Measurements from ENCODE around the gene CYB561D1. TPM values are rescaled to one million over a fixed set of nuclear protein-coding genes. Genes with fewer than 3 reads are reported as not detected.
A peak's percentile ranks its signal among the peaks of the same experiment; 100 is the strongest.

CYB561D1 gene
- total RNA-seq, 1 donor from 2014 or later: 10.2 TPM

- peak overlapping the region; percentile 93 for H3K27ac Mint-ChIP-seq (ENCODE audit: unreplicated experiment)
- DNase-seq (ENCODE audit: extremely low spot score, unreplicated experiment): peak; percentile 94
- peak overlapping the region; percentile 49 for H3K4me3 Mint-ChIP-seq (ENCODE audit: unreplicated experiment)
- H3K36me3 Mint-ChIP-seq (ENCODE audit: unreplicated experiment): no peaks in the 10 kb centered on the region
- H3K9me3 Mint-ChIP-seq (ENCODE audit: unreplicated experiment): no peaks in the 10 kb centered on the region
- peaks cover 42% of the 10 kb centered on the region for H3K4me1 Mint-ChIP-seq (ENCODE audit: unreplicated experiment)
- TF ChIP-seq CTCF (IDR thresholded peaks at IDR 0.05): peak; percentile 90
- H3K27me3 Mint-ChIP-seq (ENCODE audit: unreplicated experiment): peaks cover 7% of the 10 kb centered on the region
Observed at GRCh38 chr1:109546311-109547109, 52.6 kb downstream of the CYB561D1 start.

GRCh38 chr1:109547463-109548320 is 53.8 kb downstream of the CYB561D1 start:
- no peaks in the 10 kb centered on the region for H3K9me3 Mint-ChIP-seq (ENCODE audit: unreplicated experiment)
- DNase-seq (ENCODE audit: extremely low spot score, unreplicated experiment): no peak
- H3K27me3 Mint-ChIP-seq (ENCODE audit: unreplicated experiment): no peaks in the 10 kb centered on the region
- peaks cover 47% of the 10 kb centered on the region for H3K4me1 Mint-ChIP-seq (ENCODE audit: unreplicated experiment)
- H3K27ac Mint-ChIP-seq (ENCODE audit: unreplicated experiment): peak overlapping the region; percentile 99
- H3K36me3 Mint-ChIP-seq (ENCODE audit: unreplicated experiment): no peaks in the 10 kb centered on the region
- no peak for TF ChIP-seq CTCF (IDR thresholded peaks at IDR 0.05)
- peak overlapping the region; percentile 99 for H3K4me3 Mint-ChIP-seq (ENCODE audit: unreplicated experiment)

- Mint-ChIP-seq H3K27me3 (ENCODE audit: unreplicated experiment) (no peaks in the 10 kb centered on the region), H3K36me3 (ENCODE audit: unreplicated experiment) (no peaks in the 10 kb centered on the region)
Observed at GRCh38 chr1:109548321-109549267, 54.7 kb downstream of the CYB561D1 start, which contains the start of gene GNAI3. TSS of gene GNAI3 (plus strand) at chr1:109548615. CDS start at chr1:109548721, 106 bp downstream.

More at GRCh38 chr1:109548321-109549267, 54.7 kb downstream of the CYB561D1 start, which contains the start of gene GNAI3:
- peak within 1 kb of the TSS; percentile 99 for H3K27ac Mint-ChIP-seq (ENCODE audit: unreplicated experiment)
- peak within 1 kb of the TSS; percentile 99 for H3K4me3 Mint-ChIP-seq (ENCODE audit: unreplicated experiment)
- no peak for TF ChIP-seq CTCF (IDR thresholded peaks at IDR 0.05)
- no peaks in the 10 kb centered on the region for H3K9me3 Mint-ChIP-seq (ENCODE audit: unreplicated experiment)
- peaks cover 48% of the 10 kb centered on the region for H3K4me1 Mint-ChIP-seq (ENCODE audit: unreplicated experiment)
- peak; percentile 96 for DNase-seq (ENCODE audit: extremely low spot score, unreplicated experiment)

Other genes with a start within 250 kb of the CYB561D1 start
- gene CELSR2, start 244.6 kb upstream of the CYB561D1 start, total RNA-seq: 10.3 and 10.5 TPM in 2 replicates
- 7.7 and 9.3 TPM in 2 replicates for gene PSRC1, start 210.9 kb upstream of the CYB561D1 start, total RNA-seq
- not detected in 2 replicates for gene MYBPHL, start 187.1 kb upstream of the CYB561D1 start, total RNA-seq
- gene SORT1, start 96.2 kb upstream of the CYB561D1 start, total RNA-seq: 71.4 and 78.5 TPM in 2 replicates
- gene PSMA5, start 67.6 kb upstream of the CYB561D1 start, total RNA-seq: 101 and 108 TPM in 2 replicates
- 0.59 and 1.1 TPM in 2 replicates for gene SYPL2, start 27.5 kb upstream of the CYB561D1 start, total RNA-seq
- gene ATXN7L2, start 10.2 kb upstream of the CYB561D1 start, total RNA-seq: 6.4 and 6.8 TPM in 2 replicates
- gene AMIGO1, start 15.6 kb downstream of the CYB561D1 start, total RNA-seq: 5.2 and 5.4 TPM in 2 replicates
- not detected in 2 replicates for gene GPR61, start 45.8 kb downstream of the CYB561D1 start, total RNA-seq
- 7.6 and 8.5 TPM in 2 replicates for gene GNAI3, start 54.5 kb downstream of the CYB561D1 start, total RNA-seq
- gene GNAT2, start 125.5 kb downstream of the CYB561D1 start, total RNA-seq: not detected in 2 replicates
- gene AMPD2, start 125.7 kb downstream of the CYB561D1 start, total RNA-seq: 59.4 and 64.0 TPM in 2 replicates
- gene GSTM4, start 162.0 kb downstream of the CYB561D1 start, total RNA-seq: 24.3 and 25.1 TPM in 2 replicates
- gene GSTM2, start 174.0 kb downstream of the CYB561D1 start, total RNA-seq: 38.6 and 39.0 TPM in 2 replicates
- gene GSTM1, start 193.7 kb downstream of the CYB561D1 start, total RNA-seq: 6.4 and 7.8 TPM in 2 replicates
- not detected in 2 replicates for gene GSTM5, start 218.2 kb downstream of the CYB561D1 start, total RNA-seq
- 33.9 and 41.4 TPM in 2 replicates for gene GSTM3, start 246.9 kb downstream of the CYB561D1 start, total RNA-seq